GM10847 (cell line): Measurements from ENCODE around the gene MRPL57.

ENCODE experiments used
- POLR2A ChIP-seq: IDR thresholded peaks from 2 replicates; pipeline ENCODE4 v1.6.1; 2011; ENCODE audit not compliant: insufficient read length; ENCODE audit errors: extremely low read depth

The MRPL57 gene

DNA sequence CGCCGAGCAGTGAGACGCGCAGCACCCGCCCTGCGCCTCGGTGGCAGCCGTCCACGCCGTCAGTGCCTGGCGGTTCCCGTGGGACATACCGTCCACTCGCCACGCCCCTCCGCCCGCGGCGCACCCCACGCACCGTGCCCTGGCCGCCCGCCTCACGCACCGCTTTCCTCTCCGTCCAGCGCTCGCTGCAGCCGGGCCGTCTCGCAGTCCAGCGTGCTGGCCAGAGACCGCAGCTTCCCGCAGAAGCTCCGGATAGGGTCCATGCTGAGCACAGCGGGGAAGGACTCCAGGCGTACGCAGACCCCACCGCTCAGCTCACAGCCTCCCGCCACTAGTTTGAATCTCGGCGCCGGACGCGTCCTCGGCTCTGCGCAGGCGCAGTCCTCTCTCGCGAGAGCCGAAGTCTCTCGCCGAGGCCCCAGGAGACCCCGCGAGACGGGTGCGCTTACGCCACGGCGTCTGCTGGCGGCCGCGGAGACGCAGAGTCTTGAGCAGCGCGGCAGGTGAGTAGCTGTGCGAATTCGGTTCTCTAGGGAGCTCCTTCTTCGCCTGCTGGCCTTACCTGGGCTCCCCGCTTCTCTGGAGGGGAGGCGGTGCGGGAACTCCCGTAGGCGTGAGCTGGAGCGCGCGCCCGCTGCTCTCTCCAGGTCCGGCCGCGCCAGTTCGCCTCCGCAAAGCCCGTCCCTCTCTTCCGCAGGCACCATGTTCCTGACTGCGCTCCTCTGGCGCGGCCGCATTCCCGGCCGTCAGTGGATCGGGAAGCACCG is at the start of gene MRPL57, which contains the start of gene SKA3:
Gene MRPL57 (plus strand): TSS at position 444 of the 767 bp plus-strand sequence. CDS start 259 bp downstream, at position 703.
Gene SKA3 (minus strand): TSS at position 338 of the 767 bp plus-strand sequence. CDS start 75 bp downstream, at position 263.
- peak; percentile 97 for TF ChIP-seq POLR2A

DNA sequence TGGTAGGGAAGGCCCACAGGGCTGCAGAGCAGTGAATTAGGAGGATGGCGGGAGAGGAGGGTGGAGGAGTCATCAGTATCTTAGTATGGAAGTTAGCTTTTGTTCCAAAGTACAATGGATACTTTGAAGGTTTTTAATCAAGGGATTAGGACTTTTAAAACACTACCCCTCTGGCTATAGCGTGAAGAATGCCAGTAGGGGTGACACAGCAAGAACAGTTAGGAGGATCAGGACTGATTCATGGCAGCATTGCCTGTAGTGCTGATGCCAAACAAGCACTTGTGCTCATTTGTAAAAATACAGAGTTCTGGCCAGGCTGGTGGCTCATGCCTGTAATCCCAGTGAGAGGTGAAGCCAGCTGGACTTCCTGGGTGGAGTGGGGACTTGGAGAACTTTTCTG is 46.3 kb upstream of the MRPL57 start:
- TF ChIP-seq POLR2A = no peak

DNA sequence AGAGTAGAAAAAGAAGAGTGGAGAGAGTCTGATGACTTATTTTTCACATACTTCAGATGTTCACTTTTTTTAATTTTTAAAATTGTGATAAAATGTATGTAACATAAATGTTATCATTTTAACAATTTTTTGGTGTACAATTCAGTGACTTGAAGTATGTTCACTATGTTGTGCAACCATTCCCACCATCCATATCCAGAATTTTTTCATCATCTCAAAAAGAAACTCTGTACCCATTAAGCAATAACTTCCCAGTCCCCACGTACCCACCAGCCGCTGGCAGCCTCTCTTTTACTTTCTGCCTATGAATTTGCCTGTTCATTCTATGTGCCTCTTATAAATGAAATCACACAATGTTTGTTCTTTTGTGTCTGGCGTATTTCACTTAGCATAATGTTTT is 43.4 kb upstream of the MRPL57 start:
- no peak for TF ChIP-seq POLR2A

DNA sequence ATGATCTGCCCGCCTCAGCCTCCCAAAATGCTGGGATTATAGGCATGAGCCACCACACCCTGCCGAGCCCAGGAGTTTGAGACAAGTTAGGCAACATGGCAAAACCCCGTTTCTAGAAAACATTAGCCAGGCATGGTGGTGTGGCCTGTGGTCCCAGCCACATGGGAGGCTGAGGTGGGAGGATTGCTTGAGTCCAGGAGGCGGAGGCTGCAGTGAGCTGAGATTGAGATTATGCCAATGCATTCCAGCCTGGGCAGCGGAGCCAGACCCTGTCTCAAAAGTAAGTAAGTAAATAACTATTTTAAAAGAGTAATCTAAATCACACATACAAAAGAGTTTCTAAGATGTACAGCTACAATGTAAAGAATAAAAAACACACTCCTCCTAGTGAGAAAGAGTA is 42.0 kb upstream of the MRPL57 start:
- TF ChIP-seq POLR2A = no peak

DNA sequence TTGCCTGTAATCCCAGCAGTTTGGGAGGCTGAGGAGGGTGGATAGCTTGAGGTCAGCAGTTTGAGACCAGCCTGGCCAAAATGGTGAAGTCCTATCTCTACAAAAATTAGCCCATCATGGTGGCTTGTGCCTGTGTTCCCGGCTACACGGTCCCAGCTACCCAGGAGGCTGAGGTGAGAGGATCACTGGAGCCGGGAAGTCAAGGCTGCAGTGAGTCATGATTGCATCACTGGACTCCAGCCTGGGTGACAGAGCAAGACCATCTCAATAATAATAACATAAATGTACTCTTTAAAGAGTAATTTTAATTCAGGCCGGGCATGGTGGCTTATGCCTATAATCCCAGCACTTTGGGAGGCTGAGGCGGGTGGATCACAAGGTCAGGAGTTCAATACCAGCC is 38.8 kb upstream of the MRPL57 start:
- TF ChIP-seq POLR2A = no peak

DNA sequence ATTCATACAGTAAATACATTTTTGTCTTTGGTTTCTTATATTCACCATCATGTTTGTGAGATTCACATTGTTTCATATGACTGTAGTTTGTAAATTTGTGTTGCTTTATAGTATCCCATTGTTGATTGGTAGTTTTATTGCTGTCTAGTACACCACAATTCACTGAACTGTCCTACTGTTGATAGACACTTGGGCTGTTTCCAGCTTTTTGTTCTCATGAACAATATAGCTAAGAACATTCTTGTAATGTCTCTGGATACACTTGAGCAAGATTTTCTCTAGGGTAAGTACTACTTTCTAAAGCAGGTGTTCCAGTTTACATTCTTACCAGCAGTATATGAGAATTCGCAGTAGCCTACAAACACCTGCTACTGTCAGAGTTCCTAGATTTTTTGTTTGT is 37.9 kb upstream of the MRPL57 start:
- TF ChIP-seq POLR2A = no peak

DNA sequence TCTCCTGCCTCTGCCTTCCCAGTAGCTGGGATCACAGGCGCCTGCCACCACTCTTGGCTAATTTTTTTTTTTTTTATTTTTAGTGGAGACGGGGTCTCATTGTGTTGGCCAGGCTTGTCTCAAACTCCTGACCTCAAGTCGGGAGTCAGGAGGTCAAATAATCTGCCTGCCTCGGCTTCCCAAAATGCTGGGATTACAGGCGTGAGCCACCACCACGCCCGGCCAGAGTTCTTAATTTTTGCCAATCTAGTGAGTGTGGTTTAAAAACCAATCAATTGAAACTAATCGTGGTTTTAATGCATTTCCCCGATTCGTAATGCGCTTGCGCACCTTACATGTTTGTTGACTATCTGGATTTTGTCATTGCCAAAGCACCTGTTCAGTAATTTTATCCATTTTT is 37.1 kb upstream of the MRPL57 start:
- TF ChIP-seq POLR2A = no peak

DNA sequence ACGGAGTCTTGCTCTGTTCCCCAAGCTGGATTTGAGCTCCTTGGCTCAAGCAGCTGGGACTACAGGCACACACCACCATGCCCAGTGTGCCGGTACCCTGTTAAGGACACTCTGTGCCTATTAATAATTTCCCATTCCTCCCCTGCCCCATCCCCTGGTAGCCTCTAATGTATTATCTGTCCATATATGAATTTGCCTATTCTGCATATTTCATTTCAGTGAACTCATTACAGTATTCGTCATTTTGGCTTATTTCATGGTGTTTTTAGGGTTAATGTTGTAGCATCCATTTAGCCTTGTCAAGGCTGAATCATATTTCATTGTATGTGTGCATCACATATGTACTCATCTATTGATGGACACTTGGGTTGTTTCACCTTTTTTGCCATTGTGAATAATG is 33.7 kb upstream of the MRPL57 start:
- no peak for TF ChIP-seq POLR2A

DNA sequence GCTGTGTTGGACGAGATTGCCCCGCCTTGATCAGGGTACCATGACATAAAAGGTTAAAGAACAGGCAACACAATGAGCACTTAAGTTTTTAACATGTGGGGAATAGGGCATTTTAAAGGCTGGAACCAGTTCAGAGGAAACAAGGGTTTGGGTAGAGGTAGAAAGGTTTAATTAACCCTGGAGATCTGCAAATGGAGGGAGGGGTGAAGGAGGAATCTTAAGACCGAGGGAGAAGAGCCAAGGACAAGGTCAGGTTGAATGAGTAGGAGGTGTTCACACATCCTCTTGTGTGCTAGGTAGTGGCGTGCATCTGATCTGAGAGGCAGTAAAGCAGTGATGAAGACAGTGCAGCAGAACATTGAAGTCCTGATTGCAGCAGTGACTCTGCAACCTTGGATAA is 28.6 kb upstream of the MRPL57 start:
- TF ChIP-seq POLR2A = no peak

DNA sequence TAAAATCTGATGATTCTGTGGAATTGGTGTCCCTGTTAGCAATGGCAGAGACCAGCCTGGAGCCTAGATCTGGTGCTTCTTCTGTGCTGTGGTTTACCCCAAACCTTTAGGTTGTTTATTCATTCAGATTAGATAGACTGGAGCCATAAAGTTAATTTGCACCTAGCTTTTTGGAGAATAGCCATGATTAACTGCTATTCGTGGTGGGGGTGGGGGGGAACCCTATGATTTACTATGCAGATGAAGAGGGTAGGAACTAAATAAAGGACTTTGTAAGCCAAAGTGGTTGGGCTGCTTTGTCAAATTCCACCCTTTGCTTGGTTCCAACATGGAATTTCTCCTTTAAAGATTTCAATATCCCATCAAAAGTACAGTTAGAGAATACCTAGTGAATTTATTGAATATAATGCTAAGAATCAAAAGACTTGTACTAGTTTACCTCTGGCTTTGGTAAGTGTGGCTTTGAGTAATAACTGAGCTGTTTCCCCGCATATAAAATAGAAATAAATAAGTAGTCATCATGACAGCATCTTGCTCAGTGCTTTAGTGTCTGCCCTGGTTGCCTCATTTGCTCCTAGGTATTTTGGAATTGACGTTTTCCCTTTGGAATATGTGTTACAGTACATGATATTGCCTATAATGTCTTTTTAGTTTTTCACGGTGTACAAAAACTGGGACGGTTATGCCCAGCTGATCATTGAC is 27.8 kb upstream of the MRPL57 start:
- no peak for TF ChIP-seq POLR2A

DNA sequence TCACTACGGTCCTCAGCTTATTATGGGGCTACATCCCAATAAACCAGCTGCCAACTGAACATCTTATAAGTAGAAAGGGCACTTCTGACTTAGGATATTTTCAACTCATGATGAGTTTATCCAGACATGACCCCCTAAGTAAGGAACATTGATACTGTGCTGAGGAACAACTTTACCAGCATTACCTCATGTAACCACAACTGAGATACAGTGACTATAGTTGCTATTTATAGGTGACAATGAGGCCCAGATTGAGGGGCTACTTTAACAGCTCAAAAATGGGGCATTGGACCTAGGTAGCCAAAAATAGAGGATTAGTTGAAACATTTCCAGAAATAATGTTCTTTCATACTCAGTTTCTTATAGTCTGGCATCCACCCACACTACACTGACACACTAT is 26.9 kb upstream of the MRPL57 start:
- no peak for TF ChIP-seq POLR2A

DNA sequence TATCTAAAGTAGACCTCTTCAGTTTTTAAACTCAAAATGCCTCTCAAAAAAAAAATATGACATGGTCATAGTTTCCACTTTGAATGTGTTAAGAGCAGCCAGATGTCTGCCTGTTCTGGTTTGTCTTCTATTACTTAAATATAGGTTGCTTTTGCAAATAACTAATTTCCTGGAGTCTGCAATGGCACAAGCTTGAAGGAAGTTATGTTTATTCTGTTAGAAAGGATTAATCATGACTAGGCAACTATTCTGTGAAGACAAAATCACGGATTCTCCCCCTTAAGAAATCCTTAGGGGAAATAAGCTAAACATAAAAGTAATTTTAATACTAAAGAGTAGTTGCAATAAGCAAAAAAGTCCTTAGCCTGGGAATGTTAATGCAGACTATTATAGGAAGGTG is 26.4 kb upstream of the MRPL57 start:
- TF ChIP-seq POLR2A = no peak

DNA sequence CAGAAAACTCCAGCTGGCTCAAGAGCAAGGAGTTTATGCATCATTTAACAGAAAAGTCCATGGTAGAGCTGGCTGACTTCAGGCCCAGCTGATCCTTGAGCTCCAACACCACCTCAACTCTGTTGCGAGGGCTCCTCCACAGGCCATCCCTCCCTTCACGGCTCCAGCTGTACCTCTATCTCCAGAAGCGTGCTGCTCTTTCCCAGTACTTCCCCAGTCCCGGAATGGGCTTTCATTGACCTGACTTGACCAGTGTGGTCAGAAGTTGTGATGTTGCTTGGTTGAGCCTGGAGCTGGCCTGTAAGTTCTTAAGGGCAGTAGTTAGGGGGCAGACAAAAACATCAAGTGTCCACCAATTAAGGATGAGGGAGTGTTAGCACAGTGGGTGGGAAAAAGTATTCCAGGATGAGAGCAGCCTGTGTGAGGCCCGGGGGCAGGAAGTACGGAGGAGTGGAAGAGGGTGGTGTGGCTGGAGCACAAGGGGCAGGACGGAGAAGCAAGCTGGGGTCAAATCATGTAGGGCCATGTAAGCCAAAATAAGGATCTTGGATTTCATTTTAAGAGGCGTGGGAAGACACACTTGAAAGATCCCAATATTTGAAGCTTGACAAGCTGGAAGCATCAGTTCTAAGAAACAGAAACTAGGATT is 24.1 kb upstream of the MRPL57 start:
- TF ChIP-seq POLR2A = no peak

DNA sequence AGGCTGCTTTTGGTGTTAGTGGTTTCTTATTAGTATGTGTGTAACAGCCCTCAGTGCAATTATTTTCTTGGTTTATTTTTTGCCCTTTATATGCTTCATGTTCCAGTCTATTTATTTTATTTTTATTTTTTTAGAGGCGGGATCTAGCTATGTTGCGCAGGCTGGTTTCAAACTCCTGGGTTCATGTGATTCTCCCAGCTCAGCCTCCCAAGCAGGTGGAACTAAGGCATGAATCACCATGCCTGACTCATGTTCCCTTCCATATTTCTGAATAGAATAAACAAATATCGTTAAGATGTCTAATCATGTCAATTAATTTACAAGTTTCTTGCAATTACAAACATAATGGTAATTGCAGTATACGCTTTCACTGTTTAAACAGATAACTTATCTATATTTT is 11.8 kb upstream of the MRPL57 start:
- TF ChIP-seq POLR2A = no peak

DNA sequence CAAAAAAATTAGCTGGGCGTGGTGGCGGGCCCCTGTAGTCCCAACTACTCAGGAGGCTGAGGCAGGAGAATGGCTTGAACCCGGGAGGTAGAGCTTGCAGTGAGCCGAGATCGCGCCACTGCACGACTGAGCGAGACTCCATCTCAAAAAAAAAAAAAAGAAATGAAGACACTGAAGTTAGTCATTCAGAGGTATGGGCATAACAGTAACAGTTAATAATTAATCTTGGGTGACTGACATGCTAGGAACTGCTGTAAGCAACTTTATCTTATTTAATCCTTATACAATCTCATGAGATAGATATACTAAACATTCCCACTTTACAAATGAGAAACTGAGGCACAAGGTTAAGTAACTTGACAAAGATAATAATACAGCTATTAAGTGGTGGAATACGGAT is 5.0 kb upstream of the MRPL57 start:
- no peak for TF ChIP-seq POLR2A

DNA sequence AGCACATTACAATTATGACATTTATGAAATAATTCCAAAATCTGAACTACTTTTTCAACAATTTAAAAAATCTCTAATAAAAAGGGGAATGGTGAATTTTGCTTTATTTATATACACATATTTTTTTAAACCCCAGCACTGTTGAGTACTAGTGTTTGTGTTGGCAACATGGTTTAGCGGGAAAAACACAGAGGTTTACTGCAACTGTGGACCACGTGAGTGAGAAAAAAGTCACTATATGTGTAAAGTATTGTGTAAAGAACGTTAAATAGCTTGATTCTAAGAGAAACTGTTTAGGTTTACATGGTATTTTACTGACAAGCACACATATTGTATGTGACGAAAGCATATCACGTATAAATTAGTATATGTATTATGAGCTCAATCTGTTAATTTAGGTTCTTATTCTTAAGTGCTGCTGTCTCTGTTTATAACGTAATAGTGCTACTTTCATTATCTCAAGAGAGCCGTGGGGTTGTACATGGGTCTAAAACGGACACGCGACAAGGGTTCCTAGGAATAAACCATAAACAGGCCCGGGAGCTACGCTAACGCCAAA is 723 bp upstream of the MRPL57 start:
- no peak for TF ChIP-seq POLR2A
